Measurements from ENCODE around the gene KIF27.
"Not testable (repeated sequence)": the region's sequence is repeated elsewhere in the genome, so short reads cannot be mapped to it uniquely, and the experiment has no call there.

The KIF27 gene

DNA sequence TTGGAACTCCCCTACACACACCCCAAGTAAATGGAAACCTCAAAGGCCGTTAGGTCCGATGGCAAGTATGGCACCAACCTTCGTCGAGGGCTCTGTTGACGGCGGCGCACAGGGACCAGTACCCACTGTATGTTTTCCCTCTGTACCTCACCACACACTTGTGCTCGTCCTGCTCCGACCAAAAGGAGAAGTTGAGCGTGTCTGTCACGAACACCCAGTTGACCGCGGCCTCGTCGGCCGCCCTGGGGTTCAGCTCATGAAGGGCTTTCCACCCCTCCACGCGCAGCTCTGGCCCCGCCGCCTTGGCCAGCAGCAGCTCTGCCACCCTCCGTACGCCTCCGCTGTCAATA lies 34.8 kb upstream of the KIF27 start:
- Histone ChIP-seq H2BK120ac (ENCODE audit: insufficient read depth, low read length, poor library complexity) (no peak overlapping the region), H2AFZ (ENCODE audit: insufficient read depth, low read length, poor library complexity) (peak overlapping the region; percentile 43), H3K4ac (ENCODE audit: low read depth, low read length) (no peak overlapping the region), H3K18ac (ENCODE audit: low read length) (peak overlapping the region; percentile 53), H4K91ac (ENCODE audit: low read depth, low read length) (peak overlapping the region; percentile 61), H3K79me1 (ENCODE audit: low read length) (peaks cover 5% of the 10 kb centered on the region), H3K27me3 (ENCODE audit: insufficient read depth, low read length) (no peaks in the 10 kb centered on the region), H3K36me3 (ENCODE audit: control insufficient read depth in 1 of 2, insufficient read depth in 2 of 2, low read length in 2 of 2) (peaks cover 0 to 3% of the 10 kb centered on the region in 2 experiments), H3K9me3 (ENCODE audit: insufficient read depth, low read depth, low read length) (peaks cover 1% of the 10 kb centered on the region), H3K14ac (ENCODE audit: low read length) (no peak overlapping the region), H3K4me3 (ENCODE audit: low read depth, low read length) (peak overlapping the region; percentile 12), H3K4me2 (ENCODE audit: low read length) (peak overlapping the region; percentile 15), H4K8ac (ENCODE audit: low read depth, low read length) (peak overlapping the region; percentile 89), H3K79me2 (ENCODE audit: control insufficient read depth, insufficient read depth, low read length, poor library complexity) (no peaks in the 10 kb centered on the region), H2BK12ac (ENCODE audit: low read length) (no peak overlapping the region), H3K4me1 (ENCODE audit: control insufficient read depth in 1 of 2, insufficient read depth in 2 of 2, low read length in 2 of 2) (peaks cover 0 to 4% of the 10 kb centered on the region in 2 experiments), H2BK5ac (ENCODE audit: low read depth, low read length, poor library complexity) (no peak overlapping the region), H3K9ac (ENCODE audit: low read length) (no peak overlapping the region), H3K27ac (ENCODE audit: low read depth, low read length) (no peak overlapping the region), H2AK5ac (ENCODE audit: low read length) (no peak overlapping the region), H4K12ac (ENCODE audit: low read depth, low read length) (peak overlapping the region; percentile 1), H3K23ac (ENCODE audit: low read length) (no peak overlapping the region)
- WGBS (ENCODE audit: extremely low coverage, insufficient coverage, insufficient read length) = no CpG with 5 or more reads among the region's 23 CpGs
- peak in 1 of 2 donors; percentile 42 for DNase-seq

DNA sequence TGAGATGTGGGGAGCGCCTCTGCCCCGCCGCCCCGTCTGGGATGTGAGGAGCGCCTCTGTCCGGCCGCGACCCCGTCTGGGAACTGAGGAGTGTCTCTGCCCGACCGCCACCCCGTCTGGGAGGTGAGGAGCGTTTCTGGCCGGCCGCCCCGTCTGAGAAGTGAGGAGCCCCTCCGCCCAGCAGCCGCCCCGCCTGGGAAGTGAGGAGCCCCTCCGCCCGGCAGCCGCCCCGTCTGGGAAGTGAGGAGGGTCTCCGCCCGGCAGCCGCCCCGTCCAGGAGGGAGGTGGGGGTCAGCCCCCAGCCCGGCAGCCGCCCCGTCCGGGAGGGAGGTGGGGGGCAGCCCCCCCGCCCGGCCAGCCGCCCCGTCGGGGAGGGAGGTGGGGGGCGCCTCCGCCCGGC lies 26.9 kb upstream of the KIF27 start:
- not testable (repeated sequence) for H3K79me2 ChIP-seq (ENCODE audit: control insufficient read depth, insufficient read depth, low read length, poor library complexity); H3K27me3 ChIP-seq (ENCODE audit: insufficient read depth, low read length); H3K4me2 ChIP-seq (ENCODE audit: low read length); H4K12ac ChIP-seq (ENCODE audit: low read depth, low read length); H4K91ac ChIP-seq (ENCODE audit: low read depth, low read length); H2AFZ ChIP-seq (ENCODE audit: insufficient read depth, low read length, poor library complexity); H2BK12ac ChIP-seq (ENCODE audit: low read length); H2BK5ac ChIP-seq (ENCODE audit: low read depth, low read length, poor library complexity); H3K18ac ChIP-seq (ENCODE audit: low read length); H3K9ac ChIP-seq (ENCODE audit: low read length); H2AK5ac ChIP-seq (ENCODE audit: low read length); H3K23ac ChIP-seq (ENCODE audit: low read length); H3K9me3 ChIP-seq (ENCODE audit: insufficient read depth, low read depth, low read length); H3K36me3 ChIP-seq (ENCODE audit: control insufficient read depth in 1 of 2, insufficient read depth in 2 of 2, low read length in 2 of 2); DNase-seq; H3K4me1 ChIP-seq (ENCODE audit: control insufficient read depth in 1 of 2, insufficient read depth in 2 of 2, low read length in 2 of 2); H2BK120ac ChIP-seq (ENCODE audit: insufficient read depth, low read length, poor library complexity); H3K27ac ChIP-seq (ENCODE audit: low read depth, low read length); H3K4me3 ChIP-seq (ENCODE audit: low read depth, low read length); H4K8ac ChIP-seq (ENCODE audit: low read depth, low read length); H3K14ac ChIP-seq (ENCODE audit: low read length); H3K4ac ChIP-seq (ENCODE audit: low read depth, low read length); H3K79me1 ChIP-seq (ENCODE audit: low read length)
- WGBS (ENCODE audit: extremely low coverage, insufficient coverage, insufficient read length) = no CpG with 5 or more reads among the region's 39 CpGs

DNA sequence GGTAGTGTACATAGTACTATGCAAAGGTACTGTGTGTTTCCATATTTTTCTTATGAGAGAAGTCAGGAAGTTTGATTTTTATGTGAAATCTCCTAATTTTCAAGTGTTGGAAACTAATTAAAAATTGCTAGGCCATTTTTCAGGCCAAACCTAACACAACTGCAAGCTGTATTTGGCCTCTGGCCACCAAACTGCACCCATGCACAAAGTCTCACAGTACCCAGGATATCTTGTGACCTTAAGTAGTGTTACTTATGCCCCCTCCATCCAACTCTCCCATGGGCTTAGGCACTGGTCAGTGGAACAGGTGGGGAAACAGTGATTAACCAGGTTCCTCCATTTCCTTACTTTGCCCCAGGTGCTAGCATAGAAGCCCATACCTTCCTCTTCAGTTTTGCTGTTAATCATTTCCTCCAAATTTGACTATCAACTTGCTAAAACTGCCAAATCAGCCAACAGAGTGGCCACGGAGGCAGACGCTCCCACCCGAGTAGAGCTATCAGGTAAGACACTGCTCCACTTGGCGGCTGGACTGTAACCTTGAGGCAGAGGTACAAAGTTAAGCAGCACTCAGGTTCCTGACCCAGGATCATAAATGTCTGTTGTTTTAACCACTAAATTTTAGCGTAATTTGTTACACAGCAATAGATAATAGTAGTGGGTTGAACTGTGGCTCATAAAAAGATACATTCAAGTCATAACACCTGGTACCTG lies 19.5 kb upstream of the KIF27 start:
- WGBS (ENCODE audit: extremely low coverage, insufficient coverage, insufficient read length) = no CpG with 5 or more reads among the region's 5 CpGs
- H3K27ac ChIP-seq (ENCODE audit: low read depth, low read length) = no peak overlapping the region
- H2BK5ac ChIP-seq (ENCODE audit: low read depth, low read length, poor library complexity) = no peak overlapping the region

DNA sequence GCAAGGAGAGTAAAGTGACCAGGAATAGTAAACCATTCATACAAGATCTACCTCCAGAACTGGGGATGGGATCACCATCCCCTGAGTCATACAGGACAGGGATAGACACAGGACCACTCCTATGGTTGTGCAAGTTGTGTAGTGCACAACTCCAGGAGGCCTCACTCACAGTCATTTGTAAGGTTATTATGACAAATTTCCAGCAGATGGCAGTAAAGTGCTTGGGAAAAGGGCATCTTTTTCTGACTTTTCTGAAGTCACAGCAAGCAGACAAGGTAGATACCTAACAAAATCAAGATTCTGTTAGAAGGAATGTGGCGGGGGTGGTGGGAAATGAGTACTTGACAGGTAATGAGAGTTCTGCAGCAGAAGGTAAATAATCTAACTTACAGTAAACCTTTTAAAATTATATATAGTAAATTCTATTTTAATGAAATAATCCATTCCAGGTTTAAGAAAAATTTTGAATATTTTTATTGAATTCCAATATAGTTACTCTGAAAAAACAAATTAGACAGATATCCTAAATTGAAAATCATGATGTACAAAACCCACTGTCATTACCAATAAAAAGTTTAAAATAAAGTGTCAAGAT lies 16.7 kb upstream of the KIF27 start:
- Histone ChIP-seq H2BK120ac (ENCODE audit: insufficient read depth, low read length, poor library complexity) (no peak overlapping the region), H4K8ac (ENCODE audit: low read depth, low read length) (no peak overlapping the region), H3K9me3 (ENCODE audit: insufficient read depth, low read depth, low read length) (no peaks in the 10 kb centered on the region), H3K79me2 (ENCODE audit: control insufficient read depth, insufficient read depth, low read length, poor library complexity) (no peaks in the 10 kb centered on the region), H3K9ac (ENCODE audit: low read length) (no peak overlapping the region), H3K36me3 (ENCODE audit: control insufficient read depth in 1 of 2, insufficient read depth in 2 of 2, low read length in 2 of 2) (no peaks in the 10 kb centered on the region), H2AFZ (ENCODE audit: insufficient read depth, low read length, poor library complexity) (no peak overlapping the region), H4K91ac (ENCODE audit: low read depth, low read length) (no peak overlapping the region), H3K23ac (ENCODE audit: low read length) (no peak overlapping the region), H4K12ac (ENCODE audit: low read depth, low read length) (no peak overlapping the region), H3K4me3 (ENCODE audit: low read depth, low read length) (no peak overlapping the region), H3K27ac (ENCODE audit: low read depth, low read length) (no peak overlapping the region), H2BK5ac (ENCODE audit: low read depth, low read length, poor library complexity) (no peak overlapping the region), H3K79me1 (ENCODE audit: low read length) (no peaks in the 10 kb centered on the region), H3K4me1 (ENCODE audit: control insufficient read depth in 1 of 2, insufficient read depth in 2 of 2, low read length in 2 of 2) (peaks cover 2 to 3% of the 10 kb centered on the region in 2 experiments), H3K27me3 (ENCODE audit: insufficient read depth, low read length) (no peaks in the 10 kb centered on the region), H2AK5ac (ENCODE audit: low read length) (no peak overlapping the region), H2BK12ac (ENCODE audit: low read length) (no peak overlapping the region), H3K14ac (ENCODE audit: low read length) (no peak overlapping the region), H3K4me2 (ENCODE audit: low read length) (no peak overlapping the region), H3K18ac (ENCODE audit: low read length) (no peak overlapping the region), H3K4ac (ENCODE audit: low read depth, low read length) (no peak overlapping the region)
- WGBS (ENCODE audit: extremely low coverage, insufficient coverage, insufficient read length) = no CpG with 5 or more reads among the region's 1 CpG
- peak; percentile 59 to 98 for DNase-seq

More for the DNA sequence above, 19.5 kb upstream of the KIF27 start:
- no peak overlapping the region for H3K9ac ChIP-seq (ENCODE audit: low read length)
- no peak overlapping the region for H3K14ac ChIP-seq (ENCODE audit: low read length)
- no peaks in the 10 kb centered on the region for H3K4me1 ChIP-seq (ENCODE audit: control insufficient read depth in 1 of 2, insufficient read depth in 2 of 2, low read length in 2 of 2)
- H4K12ac ChIP-seq (ENCODE audit: low read depth, low read length) = no peak overlapping the region
- no peak overlapping the region for H3K4ac ChIP-seq (ENCODE audit: low read depth, low read length)
- H3K9me3 ChIP-seq (ENCODE audit: insufficient read depth, low read depth, low read length) = no peaks in the 10 kb centered on the region
- H4K91ac ChIP-seq (ENCODE audit: low read depth, low read length) = no peak overlapping the region
- H3K36me3 ChIP-seq (ENCODE audit: control insufficient read depth in 1 of 2, insufficient read depth in 2 of 2, low read length in 2 of 2) = no peaks in the 10 kb centered on the region
- H3K79me2 ChIP-seq (ENCODE audit: control insufficient read depth, insufficient read depth, low read length, poor library complexity) = no peaks in the 10 kb centered on the region
- no peak overlapping the region for H2AK5ac ChIP-seq (ENCODE audit: low read length)
- no peak overlapping the region for H4K8ac ChIP-seq (ENCODE audit: low read depth, low read length)
- no peak overlapping the region for H2BK12ac ChIP-seq (ENCODE audit: low read length)
- H3K23ac ChIP-seq (ENCODE audit: low read length) = no peak overlapping the region
- no peaks in the 10 kb centered on the region for H3K27me3 ChIP-seq (ENCODE audit: insufficient read depth, low read length)
- no peak overlapping the region for H2AFZ ChIP-seq (ENCODE audit: insufficient read depth, low read length, poor library complexity)
- H3K4me3 ChIP-seq (ENCODE audit: low read depth, low read length) = no peak overlapping the region
- no peak overlapping the region for H3K4me2 ChIP-seq (ENCODE audit: low read length)
- no peaks in the 10 kb centered on the region for H3K79me1 ChIP-seq (ENCODE audit: low read length)
- H3K18ac ChIP-seq (ENCODE audit: low read length) = no peak overlapping the region
- no peak overlapping the region for H2BK120ac ChIP-seq (ENCODE audit: insufficient read depth, low read length, poor library complexity)
- no peak for DNase-seq

Measured in trophoblast cell (in vitro differentiated cells and primary cell).